Coronary artery (tissue), 2 donors: Measurements from ENCODE around the gene MRTFA.

Experiments used
- DNase-seq: peaks from one replicate; pipeline ENCODE4 v3.0.0-alpha.2; 2017; ENCODE audit warnings: low spot score
- H3K27ac ChIP-seq, 2 donors: fragments of 200-600 bp; sonication (generic); one replicate each; pipeline ENCODE4 v1.5.1; 2016 to 2019
- H3K4me3 ChIP-seq: fragments of 200-600 bp; sonication (generic); 2 replicates; pipeline ENCODE4 v1.5.1; 2016; ENCODE audit warnings: mild to moderate bottlenecking, moderate library complexity
- CTCF ChIP-seq: fragments of 200-600 bp; sonication (generic); IDR thresholded peaks from one replicate; pipeline ENCODE4 v1.5.1; 2019; ENCODE audit warnings: antibody characterized with exemption

Gene MRTFA

DNA sequence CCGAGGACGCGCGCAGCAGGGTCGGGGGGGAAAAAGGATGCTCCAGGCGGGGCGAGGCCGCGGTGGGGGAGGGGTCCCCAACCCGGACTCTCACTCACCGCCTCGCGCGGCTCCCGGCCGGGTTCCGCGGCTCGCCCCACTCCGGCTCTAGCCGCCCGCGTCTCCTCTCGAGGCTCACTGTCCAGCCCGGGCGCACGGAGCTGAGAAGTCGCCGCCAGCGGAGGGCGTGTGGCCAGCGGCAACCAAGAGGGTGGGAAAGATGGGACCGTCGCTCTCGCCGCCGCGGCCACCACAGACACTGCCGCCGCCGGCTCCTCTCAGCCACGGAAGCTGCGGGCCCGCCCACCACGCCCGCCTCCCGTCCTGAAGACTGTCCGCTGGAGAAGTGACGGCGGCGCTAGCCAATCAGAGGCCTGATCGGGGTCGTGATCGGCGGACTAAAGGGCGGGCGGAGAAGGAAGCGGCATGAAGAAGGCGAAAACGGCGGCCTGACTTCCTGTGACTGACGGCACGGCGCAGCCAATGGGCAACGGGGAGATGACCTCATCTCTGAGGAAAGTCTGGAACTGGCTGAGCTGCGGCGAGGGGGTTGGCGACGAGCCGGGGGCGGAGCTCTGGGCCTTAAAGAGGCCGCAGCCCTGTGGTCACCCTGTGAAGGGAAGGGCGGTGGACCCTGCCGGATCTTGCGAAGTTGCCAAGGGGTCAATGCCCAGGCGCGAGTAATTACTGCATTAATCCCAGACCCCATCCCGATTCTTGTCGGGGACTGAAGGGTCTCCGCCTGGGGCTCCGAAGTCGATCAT, at the start of gene MRTFA:
MRTFA (minus strand) TSS at position 340 of the 803 bp plus-strand sequence.
- peak within 1 kb of the TSS; percentile 98 for H3K4me3 ChIP-seq
- H3K27ac ChIP-seq: peak within 1 kb of the TSS; percentile 83 to 98
- no peak for TF ChIP-seq CTCF
- peak; percentile 100 for DNase-seq

GRCh38 chr22:40685406-40685805, 48.9 kb upstream of the MRTFA start:
- no peak for DNase-seq
- H3K27ac ChIP-seq: no peak overlapping the region
- H3K4me3 ChIP-seq: no peak overlapping the region
- no peak for TF ChIP-seq CTCF

DNA sequence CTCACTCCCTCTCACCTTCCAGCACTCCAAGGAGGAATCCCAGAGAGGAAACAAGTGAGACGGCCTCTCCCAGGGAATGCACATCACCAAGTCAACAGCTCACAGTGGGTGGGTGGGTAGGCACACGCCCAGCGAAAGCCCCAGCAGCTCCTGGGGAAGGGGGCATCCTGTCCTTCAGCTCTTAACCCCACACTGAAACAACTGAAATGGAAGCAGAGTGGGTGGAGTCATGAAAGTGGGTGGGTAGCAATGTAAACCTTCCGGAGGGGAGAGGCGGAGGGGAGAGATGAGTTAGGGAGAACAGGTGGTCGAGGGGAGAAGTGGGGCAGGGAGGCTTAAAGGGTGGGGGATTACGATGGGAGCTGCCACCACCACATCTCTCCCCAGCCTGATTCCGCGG, 48.2 kb upstream of the MRTFA start:
- no peak overlapping the region for H3K27ac ChIP-seq
- TF ChIP-seq CTCF: no peak

GRCh38 chr22:40681451-40681850, 44.9 kb upstream of the MRTFA start:
- no peak for TF ChIP-seq CTCF
- H3K4me3 ChIP-seq: no peak overlapping the region
- no peak for DNase-seq
- no peak overlapping the region for H3K27ac ChIP-seq

More for the DNA sequence above, 48.2 kb upstream of the MRTFA start:
- H3K4me3 ChIP-seq: no peak overlapping the region
- no peak for DNase-seq

- TF ChIP-seq CTCF: no peak
- H3K4me3 ChIP-seq: no peak overlapping the region
- DNase-seq: no peak
- H3K27ac ChIP-seq: no peak overlapping the region
Observed at GRCh38 chr22:40680819-40681183, 44.3 kb upstream of the MRTFA start.

DNA sequence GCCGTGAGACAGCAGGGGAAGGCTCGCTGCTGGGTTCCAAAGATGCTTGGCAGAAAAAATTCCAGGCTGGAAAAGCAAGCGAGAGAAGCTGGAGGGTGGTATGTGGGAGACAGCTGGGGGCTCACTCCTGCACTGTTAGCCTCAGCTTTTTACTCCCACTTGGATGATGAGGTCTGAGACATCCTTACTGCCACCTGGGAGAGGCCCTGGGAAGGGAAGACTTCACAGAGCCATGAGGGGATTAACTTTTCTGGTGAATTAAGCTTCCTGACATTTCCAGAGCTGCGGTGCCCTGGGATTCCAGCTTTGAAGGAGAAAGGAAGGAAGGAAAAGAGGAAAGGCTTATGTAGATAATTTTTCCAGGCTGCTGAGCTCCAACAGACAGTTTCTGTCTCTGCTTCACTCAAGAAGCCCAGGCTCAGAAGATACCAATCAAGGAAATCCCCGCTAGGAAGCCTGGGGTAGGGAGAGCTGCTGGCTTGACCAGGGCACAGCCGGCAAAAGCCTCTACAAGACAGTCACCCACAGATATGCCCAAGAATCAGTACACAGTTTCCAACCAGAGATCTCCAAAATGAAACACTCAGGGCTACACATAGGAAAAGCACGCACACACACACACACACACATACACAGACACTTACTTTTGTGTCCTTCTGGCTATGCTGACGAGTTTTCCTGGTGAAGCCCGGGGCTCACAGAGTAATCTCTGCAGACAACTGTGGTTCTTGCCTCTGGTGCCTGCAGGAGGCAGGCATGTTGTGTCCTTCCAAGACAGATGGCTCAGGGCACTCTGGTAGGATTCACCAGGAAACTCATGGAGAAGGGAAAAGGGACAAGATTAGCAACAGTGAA, 43.7 kb upstream of the MRTFA start:
- H3K4me3 ChIP-seq: peak overlapping the region; percentile 57
- no peak for TF ChIP-seq CTCF
- DNase-seq: no peak
- H3K27ac ChIP-seq: no peak overlapping the region
